Kidney (tissue), 14 donors: ENCODE data around the gene ACO2. TPM values are rescaled to one million over a fixed set of nuclear protein-coding genes. Genes with fewer than 3 reads are reported as not detected.
A peak's percentile ranks its signal among the peaks of the same experiment; 100 is the strongest.

Source experiments
- DNase-seq, 5 donors: peaks; one replicate each; pipeline ENCODE4 v3.0.0-alpha.2; 2013 to 2020
- FAIRE-seq: peaks from 2 replicates; lab custom pipeline; 2012; peaks lifted over from hg19 to GRCh38; lab: Jason Lieb, UNC
- H3K27ac ChIP-seq, 2 donors: one replicate each; pipeline ENCODE4 v1.7.0; 2013; ENCODE audit warnings: low read depth in 2 of 2, low read length in 2 of 2, inconsistent platforms in 1 of 2
- H3K27me3 ChIP-seq: one replicate; pipeline ENCODE4 v1.7.1; 2013; ENCODE audit warnings: low read length, inconsistent platforms; ENCODE audit not compliant: control insufficient read depth, insufficient read depth
- H3K36me3 ChIP-seq, 3 donors: one replicate each; pipeline versions ENCODE4 v1.7.0 to v1.7.1; 2013; ENCODE audit warnings: low read length in 3 of 3, control low read depth in 1 of 3, inconsistent platforms in 1 of 3; ENCODE audit not compliant: insufficient read depth in 3 of 3, control insufficient read depth in 2 of 3
- H3K4me1 ChIP-seq, 3 donors: one replicate each; pipeline versions ENCODE4 v1.7.0 to v1.7.1; 2013; ENCODE audit warnings: low read length in 3 of 3, inconsistent platforms in 1 of 3, low read depth in 1 of 3; ENCODE audit not compliant: control insufficient read depth in 2 of 3, insufficient read depth in 2 of 3
- H3K4me3 ChIP-seq, 3 donors: one replicate each; pipeline versions ENCODE4 v1.7.0 to v1.8.1; 2013; ENCODE audit warnings: low read length in 3 of 3, control low read depth in 1 of 3, inconsistent platforms in 1 of 3
- H3K9ac ChIP-seq, 3 donors: one replicate each; pipeline versions ENCODE4 v1.7.0 to v1.7.1; 2013; ENCODE audit warnings: low read length in 3 of 3, control low read depth in 1 of 3, inconsistent platforms in 1 of 3
- H3K9me3 ChIP-seq, 3 donors: one replicate each; pipeline versions ENCODE4 v1.7.0 to v1.7.1; 2013; ENCODE audit warnings: low read length in 3 of 3, control low read depth in 1 of 3, inconsistent platforms in 1 of 3; ENCODE audit not compliant: control insufficient read depth in 2 of 3, insufficient read depth in 1 of 3
- CTCF ChIP-seq: IDR thresholded peaks from 3 replicates; pipeline ENCODE4 v1.5.1; 2012; ENCODE audit warnings: mild to moderate bottlenecking, moderate library complexity, borderline replicate concordance; ENCODE audit not compliant: insufficient read depth; ENCODE audit errors: extremely low read depth
- intact Hi-C: fragments of 100-400 bp; cut with DNase I; formaldehyde crosslinking; loops from one replicate; pipeline ENCODE4 v1.11.1; 2022
- polyA plus RNA-seq: library from polyadenylated mRNA; stranded (reverse); fragments of 350-450 nt; fragmentation: Illumina TruSeq; extraction: RNeasy Lipid Tissue Mini Kit (QIAGEN cat#74804); gene quantifications from one replicate; pipeline ENCODE4 v1.2.3, GENCODE V29; 2014; ENCODE audit warnings: low read depth, low replicate concordance; ENCODE audit not compliant: insufficient read depth
- total RNA-seq: library from RNA; stranded (reverse); fragmentation: NEBNext Ultra II Directional; extraction: Animal tissue kit (Norgen Biotek cat#: 25700); gene quantifications from one replicate; pipeline ENCODE4 v1.2.1, GENCODE V29; 2021
- donor health status: control.
- donor health status: control.
- donor health status: control.
- donor health status: control.
- donor health status: control.
- donor health status: DM: yes; HTN: yes; CAD: no.
- donor health status: Normal renal cell carcinoma (clear cell type).

ACO2 gene
- total and polyA plus RNA-seq, 2 donors from 2014 or later = 119 to 262 TPM

GRCh38 chr22:41550952-41551491, 82.1 kb downstream of the ACO2 start:
- Histone ChIP-seq H3K27ac (no peak overlapping the region), H3K9ac (no peak overlapping the region), H3K4me1 (peaks cover 0 to 3% (median 3%) of the 10 kb centered on the region in 3 donors), H3K4me3 (no peak overlapping the region), H3K36me3 (no peaks in the 10 kb centered on the region), H3K9me3 (no peaks in the 10 kb centered on the region), H3K27me3 (no peaks in the 10 kb centered on the region)
- no peak for FAIRE-seq
- peak in 1 of 5 donors; percentile 66 for DNase-seq
- intact Hi-C loops = no loop called here
- no peak for TF ChIP-seq CTCF

- Histone ChIP-seq H3K36me3 (no peaks in the 10 kb centered on the region), H3K9me3 (no peaks in the 10 kb centered on the region), H3K27me3 (no peaks in the 10 kb centered on the region), H3K27ac (no peak overlapping the region), H3K4me3 (no peak overlapping the region), H3K4me1 (peaks cover 0 to 5% (median 3%) of the 10 kb centered on the region in 3 donors), H3K9ac (no peak overlapping the region)
- DNase-seq (no peak), FAIRE-seq (no peak)
- no peak for TF ChIP-seq CTCF
- intact Hi-C loops = no loop called here
Observed at GRCh38 chr22:41551877-41552582, 83.1 kb downstream of the ACO2 start.

DNA sequence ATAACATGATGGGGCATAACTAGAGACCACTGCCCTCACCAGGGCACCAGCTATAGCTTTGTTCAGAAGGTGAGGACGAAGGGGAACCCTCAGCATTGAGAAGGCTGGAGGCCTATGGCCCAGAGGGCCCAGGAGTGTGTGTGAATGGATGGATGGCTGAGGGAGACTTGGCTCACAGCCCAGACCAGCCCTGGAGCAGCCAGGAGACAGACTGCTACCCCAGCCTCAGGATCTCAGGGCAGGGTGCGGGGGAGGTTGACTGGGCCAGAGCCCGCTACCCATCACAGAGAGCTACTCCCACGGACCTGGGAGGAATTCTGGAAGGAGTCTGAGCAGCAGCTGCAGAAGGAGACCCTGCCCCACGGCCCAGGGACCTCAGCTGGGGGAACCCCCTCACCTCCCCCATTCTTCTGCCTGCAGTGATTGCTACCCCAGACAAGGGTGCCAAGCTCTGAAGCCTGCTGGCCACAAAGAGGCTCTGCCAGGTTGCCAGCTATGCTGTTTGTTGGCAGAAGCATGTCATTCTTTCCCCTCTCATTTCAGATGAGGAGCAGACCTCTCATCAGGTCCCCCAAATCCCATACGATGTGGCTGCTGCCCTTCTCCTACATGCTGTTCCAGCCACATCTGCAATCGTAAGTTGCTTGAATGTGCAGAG, 86.5 kb downstream of the ACO2 start:
- no peak for FAIRE-seq
- H3K4me3 ChIP-seq = no peak overlapping the region
- no peak overlapping the region for H3K9ac ChIP-seq
- no peaks in the 10 kb centered on the region for H3K9me3 ChIP-seq
- H3K4me1 ChIP-seq = peaks cover 0 to 12% (median 6%) of the 10 kb centered on the region in 3 donors
- intact Hi-C loops = no loop called here
- no peak for TF ChIP-seq CTCF
- no peaks in the 10 kb centered on the region for H3K27me3 ChIP-seq
- no peaks in the 10 kb centered on the region for H3K36me3 ChIP-seq
- DNase-seq = peak in 4 of 5 donors; percentile 78 to 84 (median 81)
- H3K27ac ChIP-seq = no peak overlapping the region
